Common myeloid progenitor, CD34-positive (primary cell): Measurements from ENCODE around the gene DUSP21. TPM values are rescaled to one million over a fixed set of nuclear protein-coding genes. Genes with fewer than 3 reads are reported as not detected.

Experiments
- CTCF ChIA-PET: fragments of 350-600 bp; sonication (Branson Sonifier 250); formaldehyde crosslinking; loops from one replicate; lab custom pipeline; 2021; ENCODE audit warnings: antibody characterized with exemption; lab: Charles Lee
- POLR2A ChIA-PET: fragments of 350-600 bp; sonication (Branson Sonifier 250); formaldehyde crosslinking; loops from one replicate; lab custom pipeline; 2021; ENCODE audit warnings: antibody characterized with exemption; lab: Charles Lee
- DNase-seq, 3 donors: peaks; one replicate each; pipeline versions ENCODE4 v3.0.0 to v3.0.0-alpha.2; 2013
- H3K27ac ChIP-seq, 2 experiments: 1 replicate in 1 of 2; 2 replicates in 1 of 2; pipeline ENCODE4 v1.7.0; 2013; ENCODE audit warnings: inconsistent platforms in 2 of 2, low read length in 2 of 2, mild to moderate bottlenecking in 2 of 2, low read depth in 1 of 2, moderate library complexity in 1 of 2; ENCODE audit not compliant: severe bottlenecking in 2 of 2, insufficient read depth in 1 of 2, poor library complexity in 1 of 2
- H3K27me3 ChIP-seq, 5 experiments: replicated peaks in 2 of 5; 1 replicate in 3 of 5; 2 replicates in 2 of 5; pipeline versions ENCODE4 v1.6.1 to v1.7.0; 2013; ENCODE audit warnings: low read length in 4 of 5, mild to moderate bottlenecking in 2 of 5, moderate library complexity in 2 of 5, inconsistent platforms in 1 of 5; ENCODE audit not compliant: insufficient read depth in 5 of 5, control insufficient read depth in 4 of 5
- H3K36me3 ChIP-seq, 4 experiments: 1 replicate in 2 of 4; 2 replicates in 2 of 4; pipeline versions ENCODE4 v1.6.1 to v1.7.0; 2013; ENCODE audit warnings: low read length in 3 of 4, control low read depth in 1 of 4, mild to moderate bottlenecking in 1 of 4; ENCODE audit not compliant: control insufficient read depth in 4 of 4, insufficient read depth in 4 of 4
- H3K4me1 ChIP-seq, 4 experiments: 1 replicate in 3 of 4; 2 replicates in 1 of 4; pipeline versions ENCODE4 v1.6.1 to v1.7.1; 2013; ENCODE audit warnings: low read length in 3 of 4, mild to moderate bottlenecking in 3 of 4, control low read depth in 1 of 4, inconsistent platforms in 1 of 4, moderate library complexity in 1 of 4; ENCODE audit not compliant: control insufficient read depth in 4 of 4, insufficient read depth in 4 of 4; ENCODE audit errors: control extremely low read depth in 1 of 4
- H3K4me3 ChIP-seq, 7 experiments: 1 replicate in 4 of 7; 2 replicates in 3 of 7; pipeline versions ENCODE4 v1.5.1 to v1.7.0; 2013; ENCODE audit warnings: mild to moderate bottlenecking in 7 of 7, low read length in 6 of 7, moderate library complexity in 6 of 7, inconsistent platforms in 2 of 7, low read depth in 2 of 7, control low read depth in 1 of 7; ENCODE audit not compliant: insufficient read depth in 4 of 7, control insufficient read depth in 1 of 7; ENCODE audit errors: extremely low read depth in 1 of 7
- H3K9me3 ChIP-seq, 5 experiments: 1 replicate in 4 of 5; 2 replicates in 1 of 5; pipeline versions ENCODE4 v1.6.1 to v1.7.1; 2013; ENCODE audit warnings: low read length in 4 of 5, mild to moderate bottlenecking in 2 of 5, inconsistent platforms in 1 of 5, low read depth in 1 of 5, moderate library complexity in 1 of 5; ENCODE audit not compliant: control insufficient read depth in 4 of 5, insufficient read depth in 2 of 5; ENCODE audit errors: control extremely low read depth in 1 of 5
- WGBS: methylation state at CpG from one replicate; pipeline ENCODE4 v1.1.5; 2013; ENCODE audit not compliant: insufficient coverage; 5-methylcytosine and 5-hydroxymethylcytosine counted together
- polyA plus RNA-seq: library from polyadenylated mRNA; unstranded; fragments of 120-200 nt; gene quantifications from one replicate; pipeline ENCODE4 v1.2.1, GENCODE V29; 2013

The DUSP21 gene
- not detected for polyA plus RNA-seq

DNA sequence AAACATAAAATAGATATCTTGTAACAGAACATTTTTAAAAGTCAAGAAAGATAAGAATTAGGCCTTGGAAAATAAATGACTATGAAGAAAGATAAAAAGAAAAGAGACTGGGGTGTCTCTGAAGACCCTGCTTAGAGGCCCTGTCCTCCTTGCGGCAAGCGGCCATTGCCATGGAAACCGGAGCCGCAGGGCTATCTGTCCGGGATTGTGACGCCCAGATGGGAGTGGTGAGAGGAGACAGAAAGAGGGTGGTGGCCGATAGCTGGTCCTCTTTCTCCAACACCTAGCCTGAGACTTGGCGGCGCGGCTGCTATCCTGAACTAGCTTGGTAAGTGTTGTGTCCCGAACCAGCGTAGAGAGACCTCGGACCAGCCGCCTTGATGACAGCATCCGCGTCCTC lies at the start of gene DUSP21:
Gene DUSP21, plus strand, starts transcription at position 269 of the 400 bp plus-strand sequence. Its CDS starts 112 bp downstream, at position 381.
- Histone ChIP-seq H3K27me3 (no peaks in the 10 kb centered on the region), H3K4me1 (no peaks in the 10 kb centered on the region), H3K4me3 (no peak within 1 kb of the TSS), H3K36me3 (no peaks in the 10 kb centered on the region), H3K27ac (no peak within 1 kb of the TSS), H3K9me3 (no peaks in the 10 kb centered on the region)
- DNase-seq = no peak
- 93% methylated on average over 10 of the region's 16 CpGs for WGBS
- ChIA-PET CTCF (no interaction called here), POLR2A (no interaction called here)

DNA sequence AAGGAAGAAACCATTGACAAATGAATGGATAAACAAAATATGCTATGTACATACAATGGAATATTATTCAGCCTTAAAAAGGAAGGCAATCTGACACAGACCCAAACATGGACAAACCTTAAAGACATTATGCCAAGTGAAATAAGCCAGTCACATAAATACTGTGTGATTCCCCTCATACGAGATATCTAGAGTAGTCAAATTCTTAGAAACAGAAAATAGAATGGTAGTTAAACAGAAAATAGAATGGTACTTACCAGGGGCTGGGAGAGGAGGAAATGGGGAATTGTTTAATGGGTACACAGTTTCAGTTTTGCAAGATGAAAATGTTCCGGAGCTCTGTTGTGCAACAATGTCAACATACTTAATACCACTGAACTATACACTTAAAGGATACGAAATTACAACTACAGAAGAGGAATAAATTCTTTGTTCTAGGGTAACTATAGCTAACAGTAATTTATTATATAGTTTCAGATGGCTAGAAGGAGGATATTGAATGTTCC lies 47.8 kb upstream of the DUSP21 start:
- H3K36me3 ChIP-seq = no peaks in the 10 kb centered on the region
- no peaks in the 10 kb centered on the region for H3K4me1 ChIP-seq
- H3K27ac ChIP-seq = no peak overlapping the region
- no peaks in the 10 kb centered on the region for H3K9me3 ChIP-seq
- H3K27me3 ChIP-seq = no peaks in the 10 kb centered on the region
- ChIA-PET CTCF (interaction anchor here (0.5 kb wide), 1 partner anchor 931 kb away, joined by 3 read pairs; no protein-coding TSS in a partner anchor), POLR2A (no interaction called here)
- 80% methylated on average over 1 of the region's 3 CpGs for WGBS
- no peak overlapping the region for H3K4me3 ChIP-seq
- DNase-seq = no peak

DNA sequence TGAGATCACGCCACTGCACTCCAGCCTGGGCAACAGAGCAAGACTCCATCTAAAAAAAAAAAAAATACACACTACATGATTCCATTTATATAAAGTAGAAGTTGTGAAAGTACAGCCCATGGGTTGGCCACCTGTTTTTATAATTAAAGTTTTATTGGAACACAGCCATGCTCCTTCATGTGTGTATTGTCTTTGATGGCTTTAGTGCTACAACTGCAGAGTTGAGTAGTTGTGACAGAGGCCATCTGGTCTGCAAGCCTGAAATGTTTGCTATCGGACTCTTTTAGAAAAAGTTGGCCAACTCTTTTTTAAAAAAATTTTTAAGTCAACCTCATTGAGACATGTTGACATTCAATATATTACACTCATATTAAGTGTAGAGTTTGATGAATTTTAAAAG lies 41.2 kb upstream of the DUSP21 start:
- Histone ChIP-seq H3K4me3 (no peak overlapping the region), H3K9me3 (no peaks in the 10 kb centered on the region), H3K27me3 (no peaks in the 10 kb centered on the region), H3K27ac (no peak overlapping the region), H3K4me1 (no peaks in the 10 kb centered on the region), H3K36me3 (no peaks in the 10 kb centered on the region)
- ChIA-PET POLR2A (no interaction called here), CTCF (no interaction called here)
- DNase-seq = no peak
- 100% methylated on average over 1 of the region's 2 CpGs for WGBS

DNA sequence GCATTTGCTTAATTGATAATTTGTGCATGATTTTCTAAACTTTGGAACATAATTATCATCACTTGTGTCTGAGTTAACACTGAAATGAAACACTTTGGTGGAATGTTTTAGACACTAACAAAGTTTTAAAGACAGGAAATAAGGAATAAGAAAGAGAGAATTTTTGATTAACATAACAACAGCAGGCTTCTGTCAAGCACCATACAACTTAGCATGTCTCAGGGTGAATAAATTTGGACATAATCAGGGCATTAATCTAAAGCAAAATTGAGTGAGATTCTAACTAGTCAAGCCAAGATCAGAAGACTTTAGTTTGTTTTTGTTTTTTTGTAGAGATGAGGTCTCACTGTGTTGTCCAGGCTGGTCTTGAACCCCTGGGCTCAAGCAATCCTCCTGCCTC lies 28.1 kb upstream of the DUSP21 start:
- Histone ChIP-seq H3K27ac (no peak overlapping the region), H3K4me1 (no peaks in the 10 kb centered on the region), H3K9me3 (no peaks in the 10 kb centered on the region), H3K36me3 (no peaks in the 10 kb centered on the region), H3K27me3 (peaks cover 0 to 3% (median 0%) of the 10 kb centered on the region in 5 experiments), H3K4me3 (no peak overlapping the region)
- no peak for DNase-seq
- ChIA-PET CTCF (no interaction called here), POLR2A (no interaction called here)

DNA sequence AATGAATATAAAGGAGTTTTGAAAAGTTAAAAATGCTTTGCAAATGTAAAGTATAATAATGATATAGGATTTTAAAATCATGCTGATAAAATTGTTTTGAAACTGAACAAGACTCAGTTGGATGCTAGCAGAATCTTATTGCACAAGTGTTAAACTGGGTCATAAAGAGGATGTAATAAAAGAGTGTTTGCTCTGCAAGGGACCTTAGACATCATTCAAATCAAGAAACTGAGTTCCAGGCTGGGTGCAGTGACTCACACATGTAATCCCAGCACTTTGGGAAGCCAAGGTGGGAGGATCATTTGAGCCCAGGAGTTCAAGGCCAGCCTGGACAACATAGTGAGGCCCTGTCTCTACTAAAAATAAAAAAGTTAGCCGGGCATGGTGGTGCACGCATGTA lies 27.5 kb upstream of the DUSP21 start:
- 100% methylated on average over 2 of the region's 2 CpGs for WGBS
- POLR2A ChIA-PET = no interaction called here
- CTCF ChIA-PET = no interaction called here
- H3K27me3 ChIP-seq = peaks cover 0 to 3% (median 0%) of the 10 kb centered on the region in 5 experiments
- no peak overlapping the region for H3K27ac ChIP-seq
- no peak for DNase-seq
- H3K9me3 ChIP-seq = no peaks in the 10 kb centered on the region
- no peak overlapping the region for H3K4me3 ChIP-seq
- no peaks in the 10 kb centered on the region for H3K36me3 ChIP-seq
- H3K4me1 ChIP-seq = no peaks in the 10 kb centered on the region

DNA sequence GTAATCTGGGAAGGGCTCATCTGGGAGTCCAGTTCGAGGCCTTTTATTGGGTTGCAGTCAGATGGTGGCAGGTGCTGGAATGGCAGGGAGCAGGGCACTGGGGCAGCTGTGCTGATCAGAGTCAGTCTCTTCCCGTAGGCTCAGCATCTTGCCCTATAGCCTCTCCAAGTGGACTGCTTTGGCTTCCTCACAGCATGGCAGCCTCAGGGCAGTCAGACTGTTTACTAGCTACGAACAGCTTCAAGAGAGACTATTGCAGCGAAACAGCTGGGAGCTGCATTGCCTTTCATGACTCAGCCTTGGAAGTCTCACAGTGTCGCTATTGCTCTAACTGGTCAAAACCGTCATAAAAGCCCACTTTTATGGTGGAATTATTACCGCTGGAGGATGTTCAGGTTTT lies 26.8 kb upstream of the DUSP21 start:
- CTCF ChIA-PET = no interaction called here
- POLR2A ChIA-PET = no interaction called here

DNA sequence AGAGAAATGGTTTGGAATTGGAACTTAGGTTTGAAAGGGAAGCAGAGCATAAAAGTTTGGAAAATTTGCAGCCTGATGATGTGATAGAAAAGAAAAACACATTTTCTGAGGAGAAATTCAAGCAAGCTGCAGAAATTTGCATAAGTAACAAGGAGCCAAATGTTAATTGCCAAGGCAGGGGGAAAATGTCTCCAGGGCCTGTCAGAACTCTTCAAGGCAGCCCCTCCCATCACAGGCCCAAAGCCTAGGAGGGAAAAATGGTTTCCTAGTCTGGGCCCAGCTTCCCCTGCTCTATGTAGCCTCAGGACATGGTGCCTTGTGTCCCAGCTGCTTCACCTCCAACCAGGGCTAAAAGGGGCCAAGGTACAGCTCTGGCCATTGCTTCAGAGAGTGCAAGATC lies 21.2 kb upstream of the DUSP21 start:
- H3K27ac ChIP-seq = no peak overlapping the region
- H3K27me3 ChIP-seq = peaks cover 0 to 4% (median 0%) of the 10 kb centered on the region in 5 experiments
- no peaks in the 10 kb centered on the region for H3K4me1 ChIP-seq
- no peaks in the 10 kb centered on the region for H3K36me3 ChIP-seq
- H3K4me3 ChIP-seq = no peak overlapping the region
- ChIA-PET CTCF (no interaction called here), POLR2A (no interaction called here)
- DNase-seq = no peak
- H3K9me3 ChIP-seq = peaks cover 0 to 4% (median 0%) of the 10 kb centered on the region in 5 experiments

More for the DNA sequence above, 26.8 kb upstream of the DUSP21 start:
- DNase-seq = no peak
- WGBS = 85% methylated on average over 7 of the region's 7 CpGs
- H3K4me3 ChIP-seq = no peak overlapping the region
- peaks cover 0 to 3% (median 0%) of the 10 kb centered on the region in 5 experiments for H3K9me3 ChIP-seq
- H3K27me3 ChIP-seq = peaks cover 0 to 3% (median 0%) of the 10 kb centered on the region in 5 experiments
- H3K27ac ChIP-seq = no peak overlapping the region
- no peaks in the 10 kb centered on the region for H3K4me1 ChIP-seq
- no peaks in the 10 kb centered on the region for H3K36me3 ChIP-seq
